Vagina (tissue), 2 donors: Measurements from ENCODE around the gene TPSD1.

Experiments used
- POLR2AphosphoS5 ChIP-seq, 2 donors: sonication (generic); formaldehyde crosslinking; IDR thresholded peaks; one replicate each; pipeline ENCODE4 v1.9.0; 2017; ENCODE audit warnings: antibody characterized with exemption in 2 of 2, mild to moderate bottlenecking in 2 of 2, low read depth in 1 of 2; ENCODE audit not compliant: insufficient read depth in 1 of 2
- TF ChIP-seq, protein P1 (sequence below), 3 experiments: fragments of 450-650 bp in 2 of 3; fragments of 200-600 bp in 1 of 3; sonication (generic) in 1 of 3; IDR thresholded peaks; one replicate each; pipeline ENCODE4 v1.5.1; 2017 to 2019; ENCODE audit warnings: antibody characterized with exemption in 3 of 3, mild to moderate bottlenecking in 2 of 3, moderate library complexity in 2 of 3

DNA sequence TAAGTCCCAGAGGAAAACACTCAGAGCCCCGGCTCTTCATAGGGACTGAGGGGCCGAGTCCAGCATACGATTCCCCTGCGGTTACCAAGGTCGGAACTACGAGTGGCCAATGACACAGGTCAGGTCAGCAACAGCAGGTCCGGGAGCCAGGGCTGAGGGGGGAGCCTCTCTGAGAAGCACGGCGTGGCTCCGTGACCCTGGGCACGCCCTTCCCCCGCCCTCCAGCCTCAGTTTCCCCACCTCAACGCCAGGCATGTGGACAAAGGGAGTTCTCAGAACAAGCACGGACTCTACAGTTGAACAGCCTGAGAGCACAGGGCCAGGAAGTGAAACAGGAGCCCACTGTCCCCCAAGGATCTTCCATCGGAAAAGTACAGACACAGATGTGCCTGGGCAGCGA, 25.6 kb downstream of the TPSD1 start:
- TF ChIP-seq POLR2AphosphoS5 (IDR thresholded peaks at IDR 0.05; ENCODE audit: insufficient read depth in 1 of 2, low read depth in 1 of 2), result no peak
- TF ChIP-seq, protein P1, sequence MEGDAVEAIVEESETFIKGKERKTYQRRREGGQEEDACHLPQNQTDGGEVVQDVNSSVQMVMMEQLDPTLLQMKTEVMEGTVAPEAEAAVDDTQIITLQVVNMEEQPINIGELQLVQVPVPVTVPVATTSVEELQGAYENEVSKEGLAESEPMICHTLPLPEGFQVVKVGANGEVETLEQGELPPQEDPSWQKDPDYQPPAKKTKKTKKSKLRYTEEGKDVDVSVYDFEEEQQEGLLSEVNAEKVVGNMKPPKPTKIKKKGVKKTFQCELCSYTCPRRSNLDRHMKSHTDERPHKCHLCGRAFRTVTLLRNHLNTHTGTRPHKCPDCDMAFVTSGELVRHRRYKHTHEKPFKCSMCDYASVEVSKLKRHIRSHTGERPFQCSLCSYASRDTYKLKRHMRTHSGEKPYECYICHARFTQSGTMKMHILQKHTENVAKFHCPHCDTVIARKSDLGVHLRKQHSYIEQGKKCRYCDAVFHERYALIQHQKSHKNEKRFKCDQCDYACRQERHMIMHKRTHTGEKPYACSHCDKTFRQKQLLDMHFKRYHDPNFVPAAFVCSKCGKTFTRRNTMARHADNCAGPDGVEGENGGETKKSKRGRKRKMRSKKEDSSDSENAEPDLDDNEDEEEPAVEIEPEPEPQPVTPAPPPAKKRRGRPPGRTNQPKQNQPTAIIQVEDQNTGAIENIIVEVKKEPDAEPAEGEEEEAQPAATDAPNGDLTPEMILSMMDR (IDR thresholded peaks at IDR 0.05), result no peak
